Islet precursor cell (in vitro differentiated cells): Measurements from ENCODE around the gene ZFHX3.
"Not testable (repeated sequence)": the region's sequence is repeated elsewhere in the genome, so short reads cannot be mapped to it uniquely, and the experiment has no call there.

Experiments
- DNase-seq: peaks from one replicate; pipeline ENCODE4 v3.0.0-alpha.2; 2018

The ZFHX3 gene

GRCh38 chr16:72992142-72992601 is 55.8 kb downstream of the ZFHX3 start:
- DNase-seq: peak; percentile 98

GRCh38 chr16:72991644-72992043 is 56.3 kb downstream of the ZFHX3 start:
- DNase-seq: no peak

- DNase-seq: no peak
Observed at GRCh38 chr16:72991211-72991610, 56.7 kb downstream of the ZFHX3 start.

GRCh38 chr16:72990571-72990970 is 57.4 kb downstream of the ZFHX3 start:
- DNase-seq: no peak

GRCh38 chr16:72989579-72990551 is 58.1 kb downstream of the ZFHX3 start:
- DNase-seq: peak; percentile 82

- DNase-seq: not testable (repeated sequence)
Observed at GRCh38 chr16:72989203-72989578, 58.7 kb downstream of the ZFHX3 start.

- DNase-seq: no peak
Observed at GRCh38 chr16:72988569-72988968, 59.4 kb downstream of the ZFHX3 start.

- no peak for DNase-seq
Observed at GRCh38 chr16:72987480-72987901, 60.4 kb downstream of the ZFHX3 start.

- no peak for DNase-seq
Observed at GRCh38 chr16:72985995-72986394, 61.9 kb downstream of the ZFHX3 start.

GRCh38 chr16:72985148-72985941 is 62.6 kb downstream of the ZFHX3 start:
- no peak for DNase-seq

- DNase-seq: no peak
Observed at GRCh38 chr16:72983728-72984350, 64.1 kb downstream of the ZFHX3 start.

GRCh38 chr16:72983241-72983640 is 64.7 kb downstream of the ZFHX3 start:
- no peak for DNase-seq

GRCh38 chr16:72979974-72980373 is 68.0 kb downstream of the ZFHX3 start:
- DNase-seq: no peak

GRCh38 chr16:72978212-72978611 is 69.7 kb downstream of the ZFHX3 start:
- DNase-seq: no peak

GRCh38 chr16:72977127-72977526 is 70.8 kb downstream of the ZFHX3 start:
- no peak for DNase-seq

GRCh38 chr16:72976438-72977064 is 71.4 kb downstream of the ZFHX3 start:
- DNase-seq: no peak

GRCh38 chr16:72975809-72976437 is 72.0 kb downstream of the ZFHX3 start:
- no peak for DNase-seq

- DNase-seq: no peak
Observed at GRCh38 chr16:72974142-72974769, 73.7 kb downstream of the ZFHX3 start.

GRCh38 chr16:72972878-72973571 is 74.9 kb downstream of the ZFHX3 start:
- no peak for DNase-seq

GRCh38 chr16:72971370-72971769 is 76.6 kb downstream of the ZFHX3 start:
- no peak for DNase-seq

GRCh38 chr16:72970656-72971055 is 77.3 kb downstream of the ZFHX3 start:
- DNase-seq: no peak
